PC-3 (cell line): Measurements from ENCODE around the gene VPS41. TPM values are rescaled to one million over a fixed set of nuclear protein-coding genes. Genes with fewer than 3 reads are reported as not detected.

Experiments used
- ATAC-seq: fragments of 200-7000 bp; cut with Tn5 transposase; 2 replicates; pipeline ENCODE4 v1.9.1; 2020; ENCODE audit warnings: mild to moderate bottlenecking, moderate library complexity
- BruUV-seq: library from RNA; stranded (reverse); fragments of 400-500 nt; replicated peaks from 2 replicates; lab custom pipeline; 2021; lab: Mats Ljungman, UMichigan
- CTCF ChIA-PET: fragments of 300-600 bp; sonication (Branson Sonifier 250); formaldehyde crosslinking; loops from one replicate; lab custom pipeline; 2022; ENCODE audit warnings: antibody characterized with exemption; lab: Charles Lee
- POLR2A ChIA-PET: fragments of 300-600 bp; sonication (Branson Sonifier 250); formaldehyde crosslinking; loops from one replicate; lab custom pipeline; 2022; ENCODE audit warnings: antibody characterized with exemption; ENCODE audit not compliant: unreplicated experiment; lab: Charles Lee
- DNase-seq: peaks from one replicate; pipeline ENCODE4 v3.0.0-alpha.2; 2015
- H2AFZ ChIP-seq: fragments of 300-600 bp; sonication (generic); 2 replicates; pipeline ENCODE4 v1.6.0; 2016; ENCODE audit warnings: antibody characterized with exemption, low read length
- H3F3A ChIP-seq: fragments of 300-600 bp; sonication (generic); one replicate; pipeline ENCODE4 v1.6.0; 2017; ENCODE audit warnings: antibody characterized with exemption, low read length, control low read depth, mild to moderate bottlenecking; ENCODE audit not compliant: unreplicated experiment
- H3K27ac ChIP-seq: fragments of 300-600 bp; sonication (generic); 2 replicates; pipeline ENCODE4 v1.5.1; 2016; ENCODE audit warnings: mild to moderate bottlenecking, low read length
- H3K27me3 ChIP-seq: fragments of 300-600 bp; sonication (generic); 2 replicates; pipeline ENCODE4 v1.6.1; 2016; ENCODE audit warnings: low read length, mixed read lengths
- H3K36me3 ChIP-seq: fragments of 300-600 bp; sonication (generic); 2 replicates; pipeline ENCODE4 v1.6.1; 2016; ENCODE audit warnings: low read depth, mixed run types, low read length, mixed read lengths
- H3K4me1 ChIP-seq: fragments of 300-600 bp; sonication (generic); 2 replicates; pipeline ENCODE4 v1.5.1; 2016; ENCODE audit warnings: low read length; ENCODE audit not compliant: insufficient read depth
- H3K4me2 ChIP-seq: fragments of 300-600 bp; sonication (generic); 2 replicates; pipeline ENCODE4 v1.6.0; 2016; ENCODE audit warnings: low read length
- H3K4me3 ChIP-seq: fragments of 300-600 bp; sonication (generic); 2 replicates; pipeline ENCODE4 v1.5.1; 2016; ENCODE audit warnings: mild to moderate bottlenecking, low read length, mixed read lengths
- H3K79me2 ChIP-seq: fragments of 300-600 bp; sonication (generic); 2 replicates; pipeline ENCODE4 v1.6.1; 2017; ENCODE audit warnings: low read length, mixed read lengths
- H3K9ac ChIP-seq: fragments of 300-600 bp; sonication (generic); 2 replicates; pipeline ENCODE4 v1.6.0; 2016; ENCODE audit warnings: mild to moderate bottlenecking, low read length
- H3K9me2 ChIP-seq: fragments of 300-600 bp; sonication (generic); replicated peaks from 2 replicates; pipeline ENCODE4 v1.6.1; 2016; ENCODE audit warnings: mixed run types, low read length, mixed read lengths
- H3K9me3 ChIP-seq: fragments of 300-600 bp; sonication (generic); 2 replicates; pipeline ENCODE4 v1.6.1; 2016; ENCODE audit warnings: low read length, mixed read lengths
- H4K20me1 ChIP-seq: fragments of 300-600 bp; sonication (generic); 2 replicates; pipeline ENCODE4 v1.6.1; 2016; ENCODE audit warnings: low read length, mixed read lengths
- EZH2 ChIP-seq: fragments of 300-600 bp; sonication (generic); IDR thresholded peaks from one replicate; pipeline ENCODE4 v1.6.1; 2017; ENCODE audit warnings: antibody characterized with exemption, mild to moderate bottlenecking, low read length; ENCODE audit not compliant: unreplicated experiment
- EZH2phosphoT487 ChIP-seq: fragments of 300-600 bp; sonication (generic); IDR thresholded peaks from 2 replicates; pipeline ENCODE4 v1.6.1; 2018; ENCODE audit warnings: mild to moderate bottlenecking, antibody characterized with exemption, low read length, borderline replicate concordance
- intact Hi-C: fragments of 100-400 bp; cut with micrococcal nuclease; formaldehyde crosslinking; loops from 2 replicates; pipeline ENCODE4 v1.9.0; 2023
- total RNA-seq: library from RNA; depleted of rRNA; stranded (reverse); fragments of >200 nt; gene quantifications from 2 replicates; pipeline ENCODE4 v1.2.3, GENCODE V29; 2014
- TF ChIP-seq, protein P1 (sequence below): fragments of 300-600 bp; sonication (generic); conservative IDR thresholded peaks from 2 replicates; pipeline ENCODE4 v1.5.1; 2017; ENCODE audit warnings: antibody characterized with exemption, low read depth, mild to moderate bottlenecking, low read length

VPS41 gene
- total RNA-seq, 1 experiment from 2014 or later = 35.2 TPM

- intact Hi-C loops = no loop called here
Observed at GRCh38 chr7:38682606-38683005, 226.4 kb downstream of the VPS41 start.

DNA sequence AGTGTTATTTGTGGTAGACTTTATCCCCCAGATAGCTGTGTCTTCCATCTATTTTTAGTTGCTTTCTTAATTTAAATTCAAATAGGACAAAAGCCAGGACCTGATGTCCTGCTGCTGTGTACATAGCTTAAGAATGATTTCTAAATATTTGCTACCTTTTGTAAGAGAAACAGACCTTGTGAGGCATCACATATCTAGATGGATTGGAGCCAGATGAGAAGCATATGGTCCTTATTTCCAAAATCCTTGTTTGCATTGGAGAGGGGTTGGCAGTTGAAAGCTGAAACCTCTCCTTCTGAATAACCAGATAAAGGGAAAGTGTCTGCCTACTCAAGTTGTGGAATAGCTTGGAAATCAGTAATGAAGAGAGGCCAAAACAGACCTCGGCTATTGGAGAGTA, 227.1 kb downstream of the VPS41 start:
- no peaks in the 10 kb centered on the region for H3K36me3 ChIP-seq
- no peak overlapping the region for H3K27ac ChIP-seq
- peaks cover 41% of the 10 kb centered on the region for H3K27me3 ChIP-seq
- ChIA-PET POLR2A (no interaction called here), CTCF (no interaction called here)
- no peaks in the 10 kb centered on the region for H3K79me2 ChIP-seq
- no peaks in the 10 kb centered on the region for H3F3A ChIP-seq
- H3K4me3 ChIP-seq = no peak overlapping the region
- DNase-seq (no peak), ATAC-seq (no peak)
- TF ChIP-seq EZH2 = no peak
- no peak for TF ChIP-seq EZH2phosphoT487
- TF ChIP-seq, protein P1, sequence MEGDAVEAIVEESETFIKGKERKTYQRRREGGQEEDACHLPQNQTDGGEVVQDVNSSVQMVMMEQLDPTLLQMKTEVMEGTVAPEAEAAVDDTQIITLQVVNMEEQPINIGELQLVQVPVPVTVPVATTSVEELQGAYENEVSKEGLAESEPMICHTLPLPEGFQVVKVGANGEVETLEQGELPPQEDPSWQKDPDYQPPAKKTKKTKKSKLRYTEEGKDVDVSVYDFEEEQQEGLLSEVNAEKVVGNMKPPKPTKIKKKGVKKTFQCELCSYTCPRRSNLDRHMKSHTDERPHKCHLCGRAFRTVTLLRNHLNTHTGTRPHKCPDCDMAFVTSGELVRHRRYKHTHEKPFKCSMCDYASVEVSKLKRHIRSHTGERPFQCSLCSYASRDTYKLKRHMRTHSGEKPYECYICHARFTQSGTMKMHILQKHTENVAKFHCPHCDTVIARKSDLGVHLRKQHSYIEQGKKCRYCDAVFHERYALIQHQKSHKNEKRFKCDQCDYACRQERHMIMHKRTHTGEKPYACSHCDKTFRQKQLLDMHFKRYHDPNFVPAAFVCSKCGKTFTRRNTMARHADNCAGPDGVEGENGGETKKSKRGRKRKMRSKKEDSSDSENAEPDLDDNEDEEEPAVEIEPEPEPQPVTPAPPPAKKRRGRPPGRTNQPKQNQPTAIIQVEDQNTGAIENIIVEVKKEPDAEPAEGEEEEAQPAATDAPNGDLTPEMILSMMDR = no peak
- no peaks in the 10 kb centered on the region for H4K20me1 ChIP-seq
- H3K4me2 ChIP-seq = no peak overlapping the region
- no peak overlapping the region for H3K9ac ChIP-seq
- H3K9me2 ChIP-seq = no peaks in the 10 kb centered on the region
- no TSS peak for BruUV-seq
- H3K4me1 ChIP-seq = no peaks in the 10 kb centered on the region
- no peaks in the 10 kb centered on the region for H3K9me3 ChIP-seq
- H2AFZ ChIP-seq = no peak overlapping the region
- intact Hi-C loops = no loop called here

More at GRCh38 chr7:38682606-38683005, 226.4 kb downstream of the VPS41 start:
- Histone ChIP-seq H3K9ac (no peak overlapping the region), H3F3A (no peaks in the 10 kb centered on the region), H3K36me3 (no peaks in the 10 kb centered on the region), H3K4me1 (no peaks in the 10 kb centered on the region), H3K79me2 (no peaks in the 10 kb centered on the region), H3K9me2 (no peaks in the 10 kb centered on the region), H3K27me3 (peaks cover 38% of the 10 kb centered on the region), H3K27ac (no peak overlapping the region), H2AFZ (no peak overlapping the region), H4K20me1 (no peaks in the 10 kb centered on the region), H3K9me3 (no peaks in the 10 kb centered on the region), H3K4me3 (no peak overlapping the region), H3K4me2 (no peak overlapping the region)
- TF ChIP-seq EZH2phosphoT487 (no peak), EZH2 (no peak)
- TF ChIP-seq, protein P1 = no peak
- ChIA-PET POLR2A (no interaction called here), CTCF (no interaction called here)
- no peak for ATAC-seq
- no TSS peak for BruUV-seq
- DNase-seq = no peak

DNA sequence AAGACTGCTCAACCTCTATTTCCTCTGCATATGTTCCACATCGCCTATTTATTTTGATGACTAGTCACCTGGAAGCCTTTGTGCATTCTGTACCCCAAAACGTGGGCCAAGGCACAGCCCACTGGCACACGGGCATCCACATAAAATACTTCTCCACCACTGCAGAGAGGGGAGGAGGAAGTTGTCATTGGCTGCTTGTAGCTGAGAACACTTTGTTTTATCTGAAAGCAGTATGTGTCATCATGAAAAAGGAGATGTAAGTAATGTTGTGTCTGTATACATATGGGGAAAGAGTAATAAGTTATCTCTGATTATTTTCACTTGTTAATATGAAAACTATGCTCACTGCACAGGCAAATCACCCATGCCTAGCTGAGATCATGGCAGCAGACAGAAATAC, 229.6 kb downstream of the VPS41 start:
- BruUV-seq = no TSS peak
- DNase-seq = no peak
- TF ChIP-seq EZH2phosphoT487 = no peak

More for the DNA sequence above, 229.6 kb downstream of the VPS41 start:
- ChIA-PET CTCF (interaction anchor here (0.6 kb wide), 1 partner anchor 116 kb away, joined by 3 read pairs; no protein-coding TSS in a partner anchor), POLR2A (no interaction called here)
- intact Hi-C loops = no loop called here
- ATAC-seq = no peak
- H4K20me1 ChIP-seq = no peaks in the 10 kb centered on the region
- peaks cover 31% of the 10 kb centered on the region for H3K27me3 ChIP-seq
- no peak overlapping the region for H2AFZ ChIP-seq
- H3K4me3 ChIP-seq = no peak overlapping the region
- no peak overlapping the region for H3K9ac ChIP-seq
- no peak overlapping the region for H3K27ac ChIP-seq
- H3K9me3 ChIP-seq = no peaks in the 10 kb centered on the region
- no peaks in the 10 kb centered on the region for H3K9me2 ChIP-seq
- H3K36me3 ChIP-seq = no peaks in the 10 kb centered on the region
- no peaks in the 10 kb centered on the region for H3K4me1 ChIP-seq
- H3K79me2 ChIP-seq = no peaks in the 10 kb centered on the region
- H3F3A ChIP-seq = no peaks in the 10 kb centered on the region
- H3K4me2 ChIP-seq = no peak overlapping the region
